GM12873 (cell line): ENCODE data around the gene PCDHGA8.

Experiments used
- TF ChIP-seq, protein P1 (sequence below): IDR thresholded peaks from 2 replicates; pipeline ENCODE4 v1.5.1; 2012; ENCODE audit warnings: low read depth, mild to moderate bottlenecking, moderate library complexity, low read length, control low read depth; ENCODE audit not compliant: insufficient read depth; ENCODE audit errors: missing control alignments

PCDHGA8 gene

GRCh38 chr5:141388661-141389060 is 3.8 kb upstream of the PCDHGA8 start:
- TF ChIP-seq, protein P1, sequence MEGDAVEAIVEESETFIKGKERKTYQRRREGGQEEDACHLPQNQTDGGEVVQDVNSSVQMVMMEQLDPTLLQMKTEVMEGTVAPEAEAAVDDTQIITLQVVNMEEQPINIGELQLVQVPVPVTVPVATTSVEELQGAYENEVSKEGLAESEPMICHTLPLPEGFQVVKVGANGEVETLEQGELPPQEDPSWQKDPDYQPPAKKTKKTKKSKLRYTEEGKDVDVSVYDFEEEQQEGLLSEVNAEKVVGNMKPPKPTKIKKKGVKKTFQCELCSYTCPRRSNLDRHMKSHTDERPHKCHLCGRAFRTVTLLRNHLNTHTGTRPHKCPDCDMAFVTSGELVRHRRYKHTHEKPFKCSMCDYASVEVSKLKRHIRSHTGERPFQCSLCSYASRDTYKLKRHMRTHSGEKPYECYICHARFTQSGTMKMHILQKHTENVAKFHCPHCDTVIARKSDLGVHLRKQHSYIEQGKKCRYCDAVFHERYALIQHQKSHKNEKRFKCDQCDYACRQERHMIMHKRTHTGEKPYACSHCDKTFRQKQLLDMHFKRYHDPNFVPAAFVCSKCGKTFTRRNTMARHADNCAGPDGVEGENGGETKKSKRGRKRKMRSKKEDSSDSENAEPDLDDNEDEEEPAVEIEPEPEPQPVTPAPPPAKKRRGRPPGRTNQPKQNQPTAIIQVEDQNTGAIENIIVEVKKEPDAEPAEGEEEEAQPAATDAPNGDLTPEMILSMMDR = no peak

GRCh38 chr5:141389153-141390042 is 3.0 kb upstream of the PCDHGA8 start:
- TF ChIP-seq, protein P1 = no peak

DNA sequence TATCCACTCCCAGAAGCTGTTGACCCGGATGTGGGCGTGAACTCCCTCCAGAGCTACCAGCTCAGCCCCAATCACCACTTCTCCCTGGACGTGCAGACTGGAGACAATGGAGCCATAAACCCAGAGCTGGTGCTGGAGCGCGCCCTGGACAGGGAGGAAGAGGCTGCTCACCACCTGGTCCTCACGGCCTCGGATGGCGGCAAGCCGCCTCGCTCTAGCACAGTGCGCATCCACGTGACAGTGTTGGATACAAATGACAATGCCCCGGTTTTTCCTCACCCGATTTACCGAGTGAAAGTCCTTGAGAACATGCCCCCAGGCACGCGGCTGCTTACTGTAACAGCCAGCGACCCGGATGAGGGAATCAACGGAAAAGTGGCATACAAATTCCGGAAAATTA is 834 bp downstream of the PCDHGA8 start:
- TF ChIP-seq, protein P1 = no peak

DNA sequence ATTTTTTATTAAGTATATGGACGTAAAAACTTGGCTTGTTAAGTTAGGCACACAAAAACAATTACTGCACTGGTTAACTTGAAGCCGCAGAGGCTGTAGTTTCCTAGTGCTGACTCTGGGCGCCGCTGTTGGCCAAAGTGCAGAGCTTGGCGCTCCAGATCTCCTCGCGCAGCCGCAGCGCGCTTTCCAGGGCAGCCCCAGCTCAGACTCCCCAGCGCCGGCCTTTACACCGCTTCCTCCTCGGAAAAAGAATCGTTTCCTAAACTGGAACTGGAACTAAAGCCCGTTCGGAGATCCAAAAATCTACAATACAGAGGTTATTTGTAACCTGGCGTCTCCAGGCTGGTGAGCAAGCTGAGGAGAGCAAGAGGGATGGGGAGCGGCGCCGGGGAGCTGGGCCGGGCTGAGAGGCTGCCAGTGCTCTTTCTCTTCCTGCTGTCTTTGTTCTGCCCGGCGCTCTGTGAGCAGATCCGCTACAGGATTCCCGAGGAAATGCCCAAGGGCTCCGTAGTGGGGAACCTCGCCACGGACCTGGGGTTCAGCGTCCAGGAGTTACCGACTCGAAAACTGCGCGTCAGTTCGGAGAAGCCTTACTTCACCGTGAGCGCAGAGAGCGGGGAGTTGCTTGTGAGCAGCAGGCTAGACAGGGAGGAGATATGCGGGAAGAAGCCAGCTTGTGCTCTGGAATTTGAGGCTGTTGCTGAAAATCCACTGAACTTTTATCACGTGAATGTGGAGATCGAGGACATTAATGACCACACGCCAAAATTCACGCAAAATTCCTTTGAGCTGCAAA is 5.5 kb downstream of the PCDHGA8 start, which contains the start of gene PCDHGB5:
Gene PCDHGB5, plus strand, starts transcription at position 192 of the 796 bp plus-strand sequence. Its CDS starts 181 bp downstream, at position 373.
- TF ChIP-seq, protein P1 = peak; percentile 55

DNA sequence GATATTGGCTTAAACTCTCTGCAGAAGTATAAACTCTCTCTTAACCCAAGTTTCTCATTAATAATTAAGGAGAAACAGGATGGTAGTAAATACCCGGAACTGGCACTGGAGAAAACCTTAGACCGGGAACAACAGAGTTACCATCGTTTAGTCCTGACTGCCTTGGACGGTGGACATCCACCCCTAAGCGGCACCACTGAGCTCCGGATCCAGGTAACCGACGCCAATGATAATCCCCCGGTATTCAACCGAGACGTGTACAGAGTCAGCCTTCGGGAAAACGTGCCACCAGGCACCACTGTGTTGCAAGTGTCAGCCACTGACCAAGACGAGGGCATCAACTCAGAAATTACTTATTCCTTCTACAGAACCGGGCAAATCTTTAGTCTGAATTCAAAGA is 6.2 kb downstream of the PCDHGA8 start:
- TF ChIP-seq, protein P1 = no peak

GRCh38 chr5:141399555-141400258 is 7.3 kb downstream of the PCDHGA8 start:
- TF ChIP-seq, protein P1 = no peak

DNA sequence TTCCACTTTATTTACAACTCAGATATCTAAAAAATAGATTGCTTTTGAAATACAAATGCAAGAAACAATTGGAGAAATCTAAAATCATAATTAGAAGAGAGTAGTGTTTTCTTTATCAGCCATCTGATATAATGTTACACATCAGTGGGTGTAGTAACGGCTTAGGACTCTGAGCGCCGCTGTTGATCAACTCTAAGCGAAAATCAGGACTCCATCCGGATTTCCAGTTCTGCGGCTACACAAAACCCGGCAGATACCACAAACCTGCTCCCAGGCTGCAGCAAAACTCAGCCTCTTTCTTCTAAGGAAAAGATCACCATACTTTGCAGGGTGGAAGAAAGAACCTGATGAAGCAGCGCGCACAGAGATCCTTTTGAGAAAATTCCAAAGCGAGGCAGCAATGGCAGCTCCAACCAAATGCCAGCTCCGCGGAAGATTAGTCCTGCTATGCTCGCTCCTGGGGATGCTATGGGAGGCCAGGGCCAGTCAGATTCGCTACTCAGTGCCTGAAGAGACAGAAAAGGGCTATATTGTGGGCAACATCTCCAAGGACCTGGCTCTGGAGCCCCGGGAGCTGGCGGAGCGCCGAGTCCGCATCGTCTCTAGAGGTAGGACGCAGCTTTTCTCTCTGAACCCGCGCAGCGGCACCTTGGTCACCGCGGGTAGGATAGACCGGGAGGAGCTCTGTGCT is 10.3 kb downstream of the PCDHGA8 start, which contains the start of gene PCDHGA9:
Gene PCDHGA9, plus strand, starts transcription at position 226 of the 691 bp plus-strand sequence. Its CDS starts 175 bp downstream, at position 401.
- TF ChIP-seq, protein P1 = peak; percentile 63
